ENCODE data around the gene IRF2BP1. TPM values are rescaled to one million over a fixed set of nuclear protein-coding genes. Genes with fewer than 3 reads are reported as not detected.
A peak's percentile ranks its signal among the peaks of the same experiment; 100 is the strongest.

Gene IRF2BP1
- total RNA-seq, 4 donors from 2014 or later = 22.4 to 58.7 (median 44.2) TPM

- Histone ChIP-seq H3K4me1 (peaks cover 24 to 36% (median 33%) of the 10 kb centered on the region in 4 donors), H3K36me3 (peaks cover 5 to 25% (median 17%) of the 10 kb centered on the region in 4 donors), H3K27me3 (peaks cover 10 to 31% (median 16%) of the 10 kb centered on the region in 4 donors), H3K4me3 (peak overlapping the region; percentile 94 to 100 (median 98)), H3K9me3 (no peaks in the 10 kb centered on the region), H3K27ac (replicated peaks in 1 of 4) (peak overlapping the region in 2 of 4 donors; percentile 94 to 97)
- WGBS = 4% methylated on average over 18 of the region's 22 CpGs
- TF ChIP-seq CTCF (IDR thresholded peaks at IDR 0.05) (no peak), POLR2A (IDR thresholded peaks at IDR 0.05; ENCODE audit: low read depth) (no peak), EP300 (IDR thresholded peaks at IDR 0.05) (no peak), POLR2AphosphoS5 (IDR thresholded peaks at IDR 0.05) (no peak)
- no peak for DNase-seq (ENCODE audit: extremely low spot score)
- intact Hi-C loops (cut with DNase I) = loop anchor here (2.0 to 10.0 kb wide), 2 partner anchors 23 to 151 kb away; partner anchors contain the start of gene IRF2BP1
These were observed 22.6 kb downstream of the IRF2BP1 start for GRCh38 chr19:45863335-45863839.

GRCh38 chr19:45862564-45863334 lies 23.2 kb downstream of the IRF2BP1 start, which contains the start of gene SYMPK:
Gene SYMPK, minus strand, starts transcription at chr19:45863147. Its CDS starts 8,652 bp downstream, at chr19:45854495.
- Histone ChIP-seq H3K4me3 (peak within 1 kb of the TSS; percentile 94 to 100 (median 98)), H3K4me1 (peaks cover 24 to 36% (median 33%) of the 10 kb centered on the region in 4 donors), H3K9me3 (no peaks in the 10 kb centered on the region), H3K27ac (replicated peaks in 1 of 4) (peak within 1 kb of the TSS; percentile 94 to 97 (median 96)), H3K36me3 (peaks cover 5 to 31% (median 22%) of the 10 kb centered on the region in 4 donors), H3K27me3 (peaks cover 10 to 31% (median 16%) of the 10 kb centered on the region in 4 donors)
- 0% methylated on average over 55 of the region's 65 CpGs for WGBS
- TF ChIP-seq EP300 (IDR thresholded peaks at IDR 0.05) = no peak
- TF ChIP-seq CTCF (IDR thresholded peaks at IDR 0.05) = no peak
- peak; percentile 36 for TF ChIP-seq POLR2A (IDR thresholded peaks at IDR 0.05; ENCODE audit: low read depth)
- TF ChIP-seq POLR2AphosphoS5 (IDR thresholded peaks at IDR 0.05) = peak; percentile 87 to 97
- intact Hi-C loops (cut with DNase I) = loop anchor here (2.0 to 10.0 kb wide), 2 partner anchors 24 to 152 kb away; partner anchors contain the start of gene IRF2BP1
- peak; percentile 99 for DNase-seq (ENCODE audit: extremely low spot score)

GRCh38 chr19:45862271-45862563 lies 23.7 kb downstream of the IRF2BP1 start:
- intact Hi-C loops (cut with DNase I) = loop anchor here (2.0 to 10.0 kb wide), 2 partner anchors 25 to 153 kb away; partner anchors contain the start of gene IRF2BP1
- TF ChIP-seq POLR2AphosphoS5 (IDR thresholded peaks at IDR 0.05) (no peak), POLR2A (IDR thresholded peaks at IDR 0.05; ENCODE audit: low read depth) (no peak), CTCF (IDR thresholded peaks at IDR 0.05) (no peak), EP300 (IDR thresholded peaks at IDR 0.05) (no peak)
- Histone ChIP-seq H3K27me3 (peaks cover 10 to 31% (median 16%) of the 10 kb centered on the region in 4 donors), H3K4me1 (peaks cover 24 to 36% (median 33%) of the 10 kb centered on the region in 4 donors), H3K4me3 (peak overlapping the region; percentile 94 to 100 (median 98)), H3K36me3 (peaks cover 5 to 32% (median 22%) of the 10 kb centered on the region in 4 donors), H3K9me3 (no peaks in the 10 kb centered on the region), H3K27ac (replicated peaks in 1 of 4) (peak overlapping the region; percentile 94 to 97 (median 96))
- no peak for DNase-seq (ENCODE audit: extremely low spot score)
- under 1% methylated on average over 11 of the region's 11 CpGs for WGBS

- no peak for TF ChIP-seq POLR2A (IDR thresholded peaks at IDR 0.05; ENCODE audit: low read depth)
- no peak for TF ChIP-seq POLR2AphosphoS5 (IDR thresholded peaks at IDR 0.05)
- TF ChIP-seq EP300 (IDR thresholded peaks at IDR 0.05) = no peak
- no peak for TF ChIP-seq CTCF (IDR thresholded peaks at IDR 0.05)
- H3K4me3 ChIP-seq = no peak overlapping the region
- WGBS = 92% methylated on average over 15 of the region's 15 CpGs
- peaks cover 10 to 23% (median 16%) of the 10 kb centered on the region in 4 donors for H3K27me3 ChIP-seq
- H3K4me1 ChIP-seq = peaks cover 24 to 36% (median 33%) of the 10 kb centered on the region in 4 donors
- no peak for DNase-seq (ENCODE audit: extremely low spot score)
- peaks cover 5 to 45% (median 32%) of the 10 kb centered on the region in 4 donors for H3K36me3 ChIP-seq
- H3K27ac ChIP-seq (replicated peaks in 1 of 4) = no peak overlapping the region
- intact Hi-C loops (cut with DNase I) = loop anchor here (10.0 kb wide), 1 partner anchor 154 kb away; no protein-coding TSS in a partner anchor
- H3K9me3 ChIP-seq = no peaks in the 10 kb centered on the region
These were observed 25.3 kb downstream of the IRF2BP1 start for GRCh38 chr19:45860359-45861259.

Data from esophagus muscularis mucosa (tissue), 4 donors.